GM23338 (cell line): ENCODE results near the gene BEX2. TPM values are rescaled to one million over a fixed set of nuclear protein-coding genes. Genes with fewer than 3 reads are reported as not detected.

Experiments
- ATAC-seq: fragments of 200-7000 bp; cut with Tn5 transposase; 3 replicates; pipeline ENCODE4 v1.9.1; 2020
- DNase-seq: peaks from one replicate; pipeline ENCODE4 v3.0.0-alpha.2; 2015; ENCODE audit warnings: low spot score
- H2AFZ ChIP-seq: fragments of 200-600 bp; sonication (generic); 2 replicates; pipeline ENCODE4 v1.8.0; 2016; ENCODE audit warnings: antibody characterized with exemption, mild to moderate bottlenecking, moderate library complexity
- H3F3A ChIP-seq: fragments of 200-600 bp; sonication (generic); replicated peaks from 2 replicates; pipeline ENCODE4 v1.8.0; 2017; ENCODE audit warnings: antibody characterized with exemption, mixed run types, low read depth
- H3K27ac ChIP-seq: fragments of 200-600 bp; sonication (generic); 2 replicates; pipeline ENCODE4 v1.6.1; 2016; ENCODE audit warnings: low read depth
- H3K27me3 ChIP-seq: fragments of 200-600 bp; sonication (generic); 2 replicates; pipeline ENCODE4 v1.8.0; 2016; ENCODE audit warnings: mild to moderate bottlenecking, mixed run types, moderate library complexity; ENCODE audit not compliant: insufficient read depth
- H3K36me3 ChIP-seq: fragments of 200-600 bp; sonication (generic); 2 replicates; pipeline ENCODE4 v1.8.0; 2016; ENCODE audit warnings: mild to moderate bottlenecking; ENCODE audit not compliant: insufficient read depth
- H3K4me1 ChIP-seq: fragments of 200-600 bp; sonication (generic); 2 replicates; pipeline ENCODE4 v1.8.0; 2016; ENCODE audit warnings: mild to moderate bottlenecking, moderate library complexity; ENCODE audit not compliant: insufficient read depth
- H3K4me2 ChIP-seq: fragments of 200-600 bp; sonication (generic); 2 replicates; pipeline ENCODE4 v1.7.1; 2017; ENCODE audit warnings: mixed run types
- H3K4me3 ChIP-seq: fragments of 200-600 bp; sonication (generic); 2 replicates; pipeline ENCODE4 v1.6.1; 2016; ENCODE audit warnings: mixed run types
- H3K79me2 ChIP-seq: fragments of 200-600 bp; sonication (generic); replicated peaks from 2 replicates; pipeline ENCODE4 v1.8.0; 2017; ENCODE audit warnings: mild to moderate bottlenecking; ENCODE audit not compliant: insufficient read depth
- H3K9me2 ChIP-seq: fragments of 200-600 bp; sonication (generic); 2 replicates; pipeline ENCODE4 v1.8.0; 2017; ENCODE audit not compliant: insufficient read depth
- H4K20me1 ChIP-seq: fragments of 200-600 bp; sonication (generic); replicated peaks from 2 replicates; pipeline ENCODE4 v1.8.0; 2017; ENCODE audit warnings: mild to moderate bottlenecking; ENCODE audit not compliant: insufficient read depth
- H3K27ac Mint-ChIP-seq: 2 replicates; pipeline ENCODE4 v1.8.0; 2020; ENCODE audit warnings: inconsistent platforms, mild to moderate bottlenecking, moderate library complexity, mixed read lengths
- H3K27me3 Mint-ChIP-seq: 3 replicates; pipeline ENCODE4 v1.8.0; 2022; ENCODE audit warnings: low read depth, mild to moderate bottlenecking, moderate library complexity, mixed read lengths, inconsistent platforms; ENCODE audit not compliant: insufficient read depth, poor library complexity
- H3K36me3 Mint-ChIP-seq: 3 replicates; pipeline ENCODE4 v1.8.0; 2021; ENCODE audit warnings: low read depth, mild to moderate bottlenecking, inconsistent platforms, moderate library complexity, mixed read lengths
- H3K4me1 Mint-ChIP-seq: 3 replicates; pipeline ENCODE4 v1.8.0; 2020; ENCODE audit warnings: mild to moderate bottlenecking, inconsistent platforms, mixed read lengths
- H3K4me3 Mint-ChIP-seq: 3 replicates; pipeline ENCODE4 v1.8.0; 2021; ENCODE audit warnings: moderate library complexity, mild to moderate bottlenecking, inconsistent platforms, mixed read lengths
- H3K9me3 Mint-ChIP-seq: 3 replicates; pipeline ENCODE4 v1.8.0; 2020; ENCODE audit warnings: moderate library complexity, mild to moderate bottlenecking, inconsistent platforms, mixed read lengths
- EZH2 ChIP-seq: fragments of 200-600 bp; sonication (generic); IDR thresholded peaks from one replicate; pipeline ENCODE4 v1.8.0; 2017; ENCODE audit warnings: antibody characterized with exemption, mild to moderate bottlenecking, low read depth; ENCODE audit not compliant: unreplicated experiment
- ZNF114 ChIP-seq: fragments of 250-450 bp; sonication (Bioruptor Pico); IDR thresholded peaks from 2 replicates; pipeline ENCODE4 v1.5.0; 2020; ENCODE audit warnings: mild to moderate bottlenecking, moderate library complexity
- polyA plus RNA-seq: library from polyadenylated mRNA; unstranded; fragments of >200 nt; fragmentation: Nextera tagmentation; extraction: Ambion mirVana; gene quantifications from 2 replicates; pipeline ENCODE4 v1.2.1, GENCODE V29; 2016
- total RNA-seq: library from RNA; depleted of rRNA; stranded (reverse); fragments of >200 nt; shearing (Covaris generic); gene quantifications from 2 replicates; pipeline ENCODE4 v1.2.3, GENCODE V29; 2014
- TF ChIP-seq, protein P1 (sequence below): IDR thresholded peaks from 2 replicates; pipeline ENCODE4 v1.6.1; 2016; ENCODE audit warnings: antibody characterized with exemption
- TF ChIP-seq, protein P2 (sequence below), 2 experiments: fragments of 200-600 bp in 1 of 2; sonication (generic) in 1 of 2; conservative IDR thresholded peaks; 2 replicates each; pipeline versions ENCODE4 v1.5.1 to v1.6.1; 2016 to 2017; ENCODE audit warnings: antibody characterized with exemption in 2 of 2, low read depth in 2 of 2, mild to moderate bottlenecking in 2 of 2, moderate library complexity in 1 of 2
- TF ChIP-seq, protein P3 (sequence below): IDR thresholded peaks from one replicate; pipeline ENCODE4 v1.6.1; 2018; ENCODE audit warnings: antibody characterized with exemption; ENCODE audit not compliant: unreplicated experiment

BEX2 gene
- total and polyA plus RNA-seq, 2 experiments from 2014 or later: 37.5 to 87.9 TPM

GRCh38 chrX:103344606-103345005, 33.8 kb upstream of the BEX2 start:
- Mint-ChIP-seq H3K27ac (no peak overlapping the region), H3K4me3 (no peak overlapping the region), H3K27me3 (no peaks in the 10 kb centered on the region), H3K36me3 (no peaks in the 10 kb centered on the region), H3K4me1 (peaks cover 13% of the 10 kb centered on the region), H3K9me3 (no peaks in the 10 kb centered on the region)
- Histone ChIP-seq H3K27me3 (peaks cover 11% of the 10 kb centered on the region; the same call in 1 of the 2 replicates), H3K9me2 (no peaks in the 10 kb centered on the region), H3K4me3 (no peak overlapping the region), H3K79me2 (no peaks in the 10 kb centered on the region), H3F3A (no peaks in the 10 kb centered on the region), H3K4me2 (no peak overlapping the region), H4K20me1 (no peaks in the 10 kb centered on the region), H2AFZ (no peak overlapping the region), H3K36me3 (no peaks in the 10 kb centered on the region), H3K27ac (no peak overlapping the region), H3K4me1 (peaks cover 8% of the 10 kb centered on the region; the same call in 1 of the 2 replicates)
- no peak for TF ChIP-seq ZNF114 (CRISPR knock-in tag)
- no peak for ATAC-seq
- DNase-seq: no peak

DNA sequence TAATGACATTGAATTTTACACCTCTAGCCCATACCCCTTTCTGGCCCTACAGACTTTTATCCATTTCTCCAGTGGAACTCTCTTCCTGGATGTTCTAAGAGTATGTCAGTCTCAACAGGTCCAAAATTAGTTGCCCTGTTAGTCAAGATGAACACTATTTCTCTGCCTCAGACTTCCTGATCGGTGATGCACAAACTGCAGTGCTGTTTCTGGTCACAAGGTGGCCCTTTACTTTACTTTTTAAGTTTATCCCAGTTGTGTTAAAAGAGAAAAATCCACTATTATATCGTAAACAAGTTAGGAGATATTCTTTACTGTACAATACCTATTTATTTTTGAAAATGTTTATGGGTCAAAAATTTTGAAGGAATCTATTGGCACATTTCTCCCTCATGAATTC, 32.3 kb upstream of the BEX2 start:
- H3K79me2 ChIP-seq: no peaks in the 10 kb centered on the region
- H3K4me1 Mint-ChIP-seq: peaks cover 9% of the 10 kb centered on the region
- no peaks in the 10 kb centered on the region for H3K36me3 Mint-ChIP-seq
- no peaks in the 10 kb centered on the region for H3K9me2 ChIP-seq
- H4K20me1 ChIP-seq: no peaks in the 10 kb centered on the region
- H3K27ac ChIP-seq: no peak overlapping the region
- no peak overlapping the region for H3K4me3 Mint-ChIP-seq
- H3K9me3 Mint-ChIP-seq: no peaks in the 10 kb centered on the region
- no peaks in the 10 kb centered on the region for H3K36me3 ChIP-seq
- H3K4me2 ChIP-seq: no peak overlapping the region
- no peak for ATAC-seq
- no peak for TF ChIP-seq EZH2
- TF ChIP-seq, protein P1, sequence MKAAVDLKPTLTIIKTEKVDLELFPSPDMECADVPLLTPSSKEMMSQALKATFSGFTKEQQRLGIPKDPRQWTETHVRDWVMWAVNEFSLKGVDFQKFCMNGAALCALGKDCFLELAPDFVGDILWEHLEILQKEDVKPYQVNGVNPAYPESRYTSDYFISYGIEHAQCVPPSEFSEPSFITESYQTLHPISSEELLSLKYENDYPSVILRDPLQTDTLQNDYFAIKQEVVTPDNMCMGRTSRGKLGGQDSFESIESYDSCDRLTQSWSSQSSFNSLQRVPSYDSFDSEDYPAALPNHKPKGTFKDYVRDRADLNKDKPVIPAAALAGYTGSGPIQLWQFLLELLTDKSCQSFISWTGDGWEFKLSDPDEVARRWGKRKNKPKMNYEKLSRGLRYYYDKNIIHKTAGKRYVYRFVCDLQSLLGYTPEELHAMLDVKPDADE: no peak
- TF ChIP-seq, protein P2, sequence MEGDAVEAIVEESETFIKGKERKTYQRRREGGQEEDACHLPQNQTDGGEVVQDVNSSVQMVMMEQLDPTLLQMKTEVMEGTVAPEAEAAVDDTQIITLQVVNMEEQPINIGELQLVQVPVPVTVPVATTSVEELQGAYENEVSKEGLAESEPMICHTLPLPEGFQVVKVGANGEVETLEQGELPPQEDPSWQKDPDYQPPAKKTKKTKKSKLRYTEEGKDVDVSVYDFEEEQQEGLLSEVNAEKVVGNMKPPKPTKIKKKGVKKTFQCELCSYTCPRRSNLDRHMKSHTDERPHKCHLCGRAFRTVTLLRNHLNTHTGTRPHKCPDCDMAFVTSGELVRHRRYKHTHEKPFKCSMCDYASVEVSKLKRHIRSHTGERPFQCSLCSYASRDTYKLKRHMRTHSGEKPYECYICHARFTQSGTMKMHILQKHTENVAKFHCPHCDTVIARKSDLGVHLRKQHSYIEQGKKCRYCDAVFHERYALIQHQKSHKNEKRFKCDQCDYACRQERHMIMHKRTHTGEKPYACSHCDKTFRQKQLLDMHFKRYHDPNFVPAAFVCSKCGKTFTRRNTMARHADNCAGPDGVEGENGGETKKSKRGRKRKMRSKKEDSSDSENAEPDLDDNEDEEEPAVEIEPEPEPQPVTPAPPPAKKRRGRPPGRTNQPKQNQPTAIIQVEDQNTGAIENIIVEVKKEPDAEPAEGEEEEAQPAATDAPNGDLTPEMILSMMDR (conservative IDR thresholded peaks at IDR 0.05; ENCODE audit: low read depth in 2 of 2): peak; percentile 60 to 70
- TF ChIP-seq, protein P3, sequence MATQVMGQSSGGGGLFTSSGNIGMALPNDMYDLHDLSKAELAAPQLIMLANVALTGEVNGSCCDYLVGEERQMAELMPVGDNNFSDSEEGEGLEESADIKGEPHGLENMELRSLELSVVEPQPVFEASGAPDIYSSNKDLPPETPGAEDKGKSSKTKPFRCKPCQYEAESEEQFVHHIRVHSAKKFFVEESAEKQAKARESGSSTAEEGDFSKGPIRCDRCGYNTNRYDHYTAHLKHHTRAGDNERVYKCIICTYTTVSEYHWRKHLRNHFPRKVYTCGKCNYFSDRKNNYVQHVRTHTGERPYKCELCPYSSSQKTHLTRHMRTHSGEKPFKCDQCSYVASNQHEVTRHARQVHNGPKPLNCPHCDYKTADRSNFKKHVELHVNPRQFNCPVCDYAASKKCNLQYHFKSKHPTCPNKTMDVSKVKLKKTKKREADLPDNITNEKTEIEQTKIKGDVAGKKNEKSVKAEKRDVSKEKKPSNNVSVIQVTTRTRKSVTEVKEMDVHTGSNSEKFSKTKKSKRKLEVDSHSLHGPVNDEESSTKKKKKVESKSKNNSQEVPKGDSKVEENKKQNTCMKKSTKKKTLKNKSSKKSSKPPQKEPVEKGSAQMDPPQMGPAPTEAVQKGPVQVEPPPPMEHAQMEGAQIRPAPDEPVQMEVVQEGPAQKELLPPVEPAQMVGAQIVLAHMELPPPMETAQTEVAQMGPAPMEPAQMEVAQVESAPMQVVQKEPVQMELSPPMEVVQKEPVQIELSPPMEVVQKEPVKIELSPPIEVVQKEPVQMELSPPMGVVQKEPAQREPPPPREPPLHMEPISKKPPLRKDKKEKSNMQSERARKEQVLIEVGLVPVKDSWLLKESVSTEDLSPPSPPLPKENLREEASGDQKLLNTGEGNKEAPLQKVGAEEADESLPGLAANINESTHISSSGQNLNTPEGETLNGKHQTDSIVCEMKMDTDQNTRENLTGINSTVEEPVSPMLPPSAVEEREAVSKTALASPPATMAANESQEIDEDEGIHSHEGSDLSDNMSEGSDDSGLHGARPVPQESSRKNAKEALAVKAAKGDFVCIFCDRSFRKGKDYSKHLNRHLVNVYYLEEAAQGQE: no peak
- H3K4me1 ChIP-seq: peaks cover 8% of the 10 kb centered on the region; the same call in 1 of the 2 replicates
- no peak overlapping the region for H3K4me3 ChIP-seq
- H3K27me3 ChIP-seq: no peaks in the 10 kb centered on the region
- no peak overlapping the region for H2AFZ ChIP-seq
- no peak overlapping the region for H3K27ac Mint-ChIP-seq
- H3F3A ChIP-seq: no peaks in the 10 kb centered on the region
- peak; percentile 52 for DNase-seq
- H3K27me3 Mint-ChIP-seq: no peaks in the 10 kb centered on the region
